Astrocyte of the spinal cord (primary cell): ENCODE data around the gene ACCS.
A peak's percentile ranks its signal among the peaks of the same experiment; 100 is the strongest.

Source experiments
- DNase-seq: peaks from one replicate; pipeline ENCODE4 v3.0.0; 2011; ENCODE audit warnings: low read depth, low spot score
- H3K4me3 ChIP-seq: 2 replicates; pipeline ENCODE4 v1.5.1; 2011; ENCODE audit warnings: low read depth, mild to moderate bottlenecking, low read length, moderate library complexity
- in situ Hi-C: cut with HindIII; loops from 2 replicates; pipeline ENCODE4 v1.10.0; 2017; ENCODE audit warnings: low sequenced_read_pairs
- TF ChIP-seq, protein P1 (sequence below): IDR thresholded peaks from 2 replicates; pipeline ENCODE4 v1.5.1; 2012; ENCODE audit warnings: low read depth, mild to moderate bottlenecking, low read length, inconsistent platforms

The ACCS gene

DNA sequence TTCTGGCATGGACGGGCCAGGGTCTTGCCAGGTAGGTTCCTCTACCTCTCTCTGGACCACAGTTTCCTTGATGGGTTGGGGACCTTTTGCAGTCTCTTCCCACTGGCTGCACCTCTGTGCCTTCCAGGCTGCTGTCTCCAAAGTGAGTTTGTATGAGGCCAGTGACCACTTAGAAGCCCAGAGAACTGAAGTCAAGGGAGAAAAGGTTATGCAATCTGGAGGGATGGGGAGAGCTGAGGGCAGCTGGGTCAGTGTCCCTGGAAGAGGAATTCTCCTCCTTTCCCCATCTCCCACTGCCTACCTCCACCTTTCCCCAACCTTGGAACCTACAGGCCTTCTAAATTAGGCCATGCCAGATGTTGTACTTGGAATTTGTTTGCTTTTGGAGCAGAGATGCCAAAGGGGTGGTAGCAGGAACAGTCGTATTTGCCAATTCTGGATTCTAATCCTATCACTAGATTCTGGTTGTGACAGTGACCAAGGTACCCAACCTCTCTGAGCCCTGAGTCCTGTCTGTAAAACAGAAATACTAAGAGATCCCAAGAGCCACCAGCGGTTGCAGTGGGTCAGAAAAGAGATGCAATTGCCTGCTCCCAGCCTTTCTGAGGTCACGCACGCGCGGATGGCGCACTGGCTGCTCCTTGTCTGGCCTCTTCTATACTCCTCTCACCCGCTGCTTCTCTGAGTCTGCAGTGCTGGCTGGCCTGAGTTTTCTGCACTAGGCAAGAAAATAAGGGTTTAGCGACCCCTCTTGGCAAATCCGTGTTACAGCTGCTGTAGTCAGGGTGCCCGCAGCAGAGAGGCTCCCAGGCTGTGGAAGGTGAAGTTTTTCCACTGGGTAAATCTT lies 29.0 kb upstream of the ACCS start:
- TF ChIP-seq, protein P1, sequence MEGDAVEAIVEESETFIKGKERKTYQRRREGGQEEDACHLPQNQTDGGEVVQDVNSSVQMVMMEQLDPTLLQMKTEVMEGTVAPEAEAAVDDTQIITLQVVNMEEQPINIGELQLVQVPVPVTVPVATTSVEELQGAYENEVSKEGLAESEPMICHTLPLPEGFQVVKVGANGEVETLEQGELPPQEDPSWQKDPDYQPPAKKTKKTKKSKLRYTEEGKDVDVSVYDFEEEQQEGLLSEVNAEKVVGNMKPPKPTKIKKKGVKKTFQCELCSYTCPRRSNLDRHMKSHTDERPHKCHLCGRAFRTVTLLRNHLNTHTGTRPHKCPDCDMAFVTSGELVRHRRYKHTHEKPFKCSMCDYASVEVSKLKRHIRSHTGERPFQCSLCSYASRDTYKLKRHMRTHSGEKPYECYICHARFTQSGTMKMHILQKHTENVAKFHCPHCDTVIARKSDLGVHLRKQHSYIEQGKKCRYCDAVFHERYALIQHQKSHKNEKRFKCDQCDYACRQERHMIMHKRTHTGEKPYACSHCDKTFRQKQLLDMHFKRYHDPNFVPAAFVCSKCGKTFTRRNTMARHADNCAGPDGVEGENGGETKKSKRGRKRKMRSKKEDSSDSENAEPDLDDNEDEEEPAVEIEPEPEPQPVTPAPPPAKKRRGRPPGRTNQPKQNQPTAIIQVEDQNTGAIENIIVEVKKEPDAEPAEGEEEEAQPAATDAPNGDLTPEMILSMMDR: peak; percentile 89
- peak; percentile 79 for DNase-seq
- no peak overlapping the region for H3K4me3 ChIP-seq
- in situ Hi-C loops: no loop called here

DNA sequence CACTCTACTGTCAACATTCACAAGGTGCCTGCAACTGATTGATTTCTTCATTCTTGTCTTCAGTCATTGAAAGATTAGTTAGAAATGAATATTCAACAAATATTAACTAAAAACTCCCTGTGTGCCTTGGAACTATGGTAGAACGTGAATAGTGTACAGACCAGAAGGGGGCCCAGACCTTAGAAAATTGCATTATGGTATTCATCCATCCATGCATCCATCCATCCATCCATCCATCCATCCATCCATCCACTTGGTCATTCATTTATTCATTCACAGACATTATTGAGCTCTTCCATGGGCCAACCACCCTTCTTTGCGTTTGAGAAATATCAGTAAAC lies 28.4 kb upstream of the ACCS start:
- TF ChIP-seq, protein P1: no peak
- no peak for DNase-seq
- no peak overlapping the region for H3K4me3 ChIP-seq
- in situ Hi-C loops: no loop called here

DNA sequence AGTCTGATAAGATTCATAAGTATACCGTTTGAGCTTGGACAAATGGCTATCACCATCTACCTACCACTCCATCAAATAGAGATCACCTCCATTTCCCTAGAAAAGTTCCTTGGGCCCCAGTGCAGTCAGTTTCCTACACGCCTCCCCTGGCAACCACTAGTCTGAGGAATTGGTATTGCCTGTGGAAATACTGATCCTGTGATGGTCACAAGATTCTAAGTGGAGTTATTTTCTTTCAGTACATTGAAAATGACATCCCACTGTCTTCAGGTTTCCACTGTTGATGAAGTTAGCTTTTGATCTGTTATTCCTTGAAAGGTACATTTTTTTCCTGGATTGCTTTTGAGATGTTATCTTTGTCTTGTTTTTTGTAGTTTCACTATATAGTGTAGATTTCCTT lies 22.9 kb upstream of the ACCS start:
- TF ChIP-seq, protein P1: no peak
- no peak for DNase-seq
- in situ Hi-C loops: no loop called here
- H3K4me3 ChIP-seq: no peak overlapping the region

DNA sequence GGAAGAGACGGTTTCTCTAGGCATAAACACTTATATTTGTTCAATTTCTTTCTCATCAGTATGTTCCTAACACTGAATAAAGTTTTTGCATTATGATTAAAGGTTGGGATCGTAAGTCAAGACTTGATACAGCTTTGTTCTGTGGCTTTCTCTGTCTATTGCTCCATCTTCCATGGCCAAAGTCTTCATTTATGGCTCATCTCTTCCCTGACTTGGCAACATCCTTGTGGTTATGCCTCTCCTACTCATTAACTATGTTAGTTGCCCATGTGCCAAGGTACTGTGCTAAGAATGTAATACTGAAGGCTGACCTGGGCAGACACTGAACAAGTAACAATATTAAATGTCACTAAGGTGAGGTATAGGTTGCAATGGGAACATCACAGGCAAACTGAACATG lies 19.9 kb upstream of the ACCS start:
- in situ Hi-C loops: no loop called here
- H3K4me3 ChIP-seq: no peak overlapping the region
- TF ChIP-seq, protein P1: no peak
- no peak for DNase-seq

DNA sequence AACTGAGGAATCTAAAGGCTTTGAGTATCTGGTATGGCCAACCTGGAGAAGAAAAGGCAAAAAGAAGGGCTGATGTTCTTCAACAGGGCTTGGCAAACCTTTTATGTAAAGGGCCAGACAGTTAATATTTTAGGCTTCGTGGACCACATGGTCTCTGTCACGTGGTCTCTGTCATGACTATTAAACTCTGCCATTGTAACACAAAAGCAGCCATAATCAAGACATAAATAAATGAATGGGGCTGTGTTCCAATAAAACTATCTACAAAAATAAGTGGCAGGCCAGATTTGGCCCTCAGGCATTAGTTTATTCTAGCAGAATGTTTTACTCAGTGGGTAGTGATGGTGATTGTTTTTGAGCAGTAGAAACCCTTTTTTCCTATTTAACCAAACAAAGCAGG lies 18.8 kb upstream of the ACCS start:
- no peak for DNase-seq
- in situ Hi-C loops: no loop called here
- H3K4me3 ChIP-seq: no peak overlapping the region
- TF ChIP-seq, protein P1: no peak

DNA sequence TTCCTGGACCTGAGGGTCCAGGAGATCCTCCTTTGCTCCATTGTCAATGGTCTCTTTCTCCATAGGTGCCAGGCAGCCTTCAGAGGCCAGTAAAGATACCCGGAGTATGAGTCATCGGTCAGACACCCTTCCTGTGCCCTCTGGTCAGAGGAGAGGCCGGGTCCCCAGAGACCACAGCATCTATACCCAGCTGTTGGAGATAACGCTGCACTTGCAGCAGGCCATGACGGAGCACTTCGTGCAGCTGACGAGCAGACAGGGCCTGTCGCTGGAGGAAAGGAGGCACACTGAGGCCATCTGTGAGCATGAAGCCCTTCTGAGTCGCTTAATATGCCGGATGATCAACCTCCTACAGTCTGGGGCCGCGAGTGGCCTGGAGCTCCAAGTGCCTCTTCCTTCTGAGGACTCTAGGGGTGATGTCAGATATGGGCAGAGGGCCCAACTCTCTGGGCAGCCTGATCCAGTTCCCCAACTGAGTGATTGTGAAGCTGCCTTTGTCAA lies 18.1 kb upstream of the ACCS start, which contains the start of gene ACCSL:
TSS of gene ACCSL (plus strand) at position 51 of the 501 bp plus-strand sequence. CDS start at position 107, 56 bp downstream.
- no peak for DNase-seq
- TF ChIP-seq, protein P1: no peak

More for the DNA sequence above, 18.1 kb upstream of the ACCS start, which contains the start of gene ACCSL:
- in situ Hi-C loops: no loop called here
- no peak within 1 kb of the TSS for H3K4me3 ChIP-seq
